SK-N-SH (cell line): ENCODE data around the gene MAP3K2. TPM values are rescaled to one million over a fixed set of nuclear protein-coding genes. Genes with fewer than 3 reads are reported as not detected.

Experiments
- CTCF ChIA-PET: fragments of 300-600, 350-600 bp; formaldehyde crosslinking; extraction: SDS; loops from one replicate; lab custom pipeline; 2021; lab: Yijun Ruan, JAX
- POLR2A ChIA-PET: fragments of 350-600 bp; sonication (Branson Sonifier 250); formaldehyde crosslinking; extraction: SDS; loops from one replicate; lab custom pipeline; 2020; ENCODE audit warnings: antibody characterized with exemption, inconsistent platforms; lab: Yijun Ruan, JAX
- DNase-seq: peaks from one replicate; pipeline ENCODE4 v3.0.0; 2012
- H2AFZ ChIP-seq: fragments of 200-600 bp; sonication (generic); 2 replicates; pipeline ENCODE4 v1.8.1; 2016; ENCODE audit warnings: antibody characterized with exemption, mild to moderate bottlenecking, low read depth
- H3F3A ChIP-seq: fragments of 200-600 bp; sonication (generic); replicated peaks from 2 replicates; pipeline ENCODE3; 2016; ENCODE audit warnings: antibody characterized with exemption, mild to moderate bottlenecking; ENCODE audit not compliant: insufficient read depth
- H3K27ac ChIP-seq, 2 experiments: fragments of 200-500 bp in 1 of 2; fragments of 200-600 bp in 1 of 2; sonication (Bioruptor generic) in 1 of 2; sonication (generic), shearing (Covaris generic) in 1 of 2; 2 replicates each; pipeline versions ENCODE4 v1.5.1 to v1.6.1; 2014 to 2016; ENCODE audit warnings: low read depth in 2 of 2, inconsistent platforms in 1 of 2, low read length in 1 of 2, mild to moderate bottlenecking in 1 of 2, mixed read lengths in 1 of 2
- H3K27me3 ChIP-seq: fragments of 200-600 bp; sonication (generic), shearing (Covaris generic); 2 replicates; pipeline ENCODE4 v1.6.1; 2016; ENCODE audit warnings: mixed run types; ENCODE audit not compliant: insufficient read depth
- H3K36me3 ChIP-seq, 2 experiments: fragments of 200-500 bp in 1 of 2; fragments of 200-600 bp in 1 of 2; sonication (Bioruptor generic) in 1 of 2; sonication (generic) in 1 of 2; replicated peaks in 1 of 2; 2 replicates each; pipeline versions ENCODE3 to v1.5.1; 2014 to 2016; ENCODE audit warnings: low read length in 1 of 2, mild to moderate bottlenecking in 1 of 2; ENCODE audit not compliant: insufficient read depth in 2 of 2, control insufficient read depth in 1 of 2
- H3K4me1 ChIP-seq, 2 experiments: fragments of 200-500 bp in 1 of 2; fragments of 200-600 bp in 1 of 2; sonication (Bioruptor generic) in 1 of 2; sonication (generic), shearing (Covaris generic) in 1 of 2; 2 replicates each; pipeline versions ENCODE4 v1.5.1 to v1.6.1; 2014 to 2016; ENCODE audit warnings: low read depth in 1 of 2, low read length in 1 of 2, mixed run types in 1 of 2; ENCODE audit not compliant: insufficient read depth in 2 of 2, control insufficient read depth in 1 of 2
- H3K4me2 ChIP-seq: fragments of 200-600 bp; sonication (generic), shearing (Covaris generic); 2 replicates; pipeline ENCODE4 v1.6.1; 2017; ENCODE audit warnings: mixed run types
- H3K4me3 ChIP-seq, 2 experiments: fragments of 200-500 bp in 1 of 2; fragments of 200-600 bp in 1 of 2; sonication (Bioruptor generic) in 1 of 2; sonication (generic), shearing (Covaris generic) in 1 of 2; 2 replicates each; pipeline versions ENCODE4 v1.5.1 to v1.8.1; 2014 to 2016; ENCODE audit warnings: low read depth in 2 of 2, inconsistent platforms in 1 of 2, low read length in 1 of 2, mild to moderate bottlenecking in 1 of 2, mixed read lengths in 1 of 2, moderate library complexity in 1 of 2
- H3K79me2 ChIP-seq: fragments of 200-600 bp; sonication (generic); 2 replicates; pipeline ENCODE4 v1.8.1; 2017; ENCODE audit warnings: mild to moderate bottlenecking; ENCODE audit not compliant: insufficient read depth
- H3K9ac ChIP-seq: fragments of 200-600 bp; sonication (generic); 2 replicates; pipeline ENCODE4 v1.6.1; 2017; ENCODE audit warnings: mixed run types
- H3K9me2 ChIP-seq: fragments of 200-600 bp; sonication (generic); 2 replicates; pipeline ENCODE4 v1.6.1; 2017; ENCODE audit warnings: mixed run types
- H3K9me3 ChIP-seq: fragments of 200-600 bp; sonication (generic); 2 replicates; pipeline ENCODE4 v1.6.1; 2017; ENCODE audit warnings: mixed run types, mild to moderate bottlenecking, moderate library complexity
- H4K20me1 ChIP-seq: fragments of 200-600 bp; sonication (generic); 2 replicates; pipeline ENCODE4 v1.6.1; 2017; ENCODE audit warnings: mild to moderate bottlenecking, mixed run types; ENCODE audit not compliant: insufficient read depth
- CHD2 ChIP-seq: fragments of 150-350 bp; IDR thresholded peaks from 2 replicates; pipeline ENCODE4 v1.6.1; 2018; ENCODE audit warnings: low read length; ENCODE audit not compliant: partially characterized antibody
- ELF1 ChIP-seq: IDR thresholded peaks from 2 replicates; pipeline ENCODE4 v1.4.0; 2012
- EP300 ChIP-seq, 2 experiments: IDR thresholded peaks; 2 replicates each; pipeline versions ENCODE4 v1.4.0 to v1.6.1; 2012; ENCODE audit warnings: borderline replicate concordance in 1 of 2, low read depth in 1 of 2, low read length in 1 of 2
- FOSL2 ChIP-seq: IDR thresholded peaks from 2 replicates; pipeline ENCODE4 v1.4.0; 2012; ENCODE audit warnings: low read depth, mild to moderate bottlenecking, moderate library complexity, borderline replicate concordance
- JUND ChIP-seq: IDR thresholded peaks from 2 replicates; pipeline ENCODE4 v1.4.0; 2012
- POLR2AphosphoS5 ChIP-seq: IDR thresholded peaks from 2 replicates; pipeline ENCODE4 v1.6.1; 2012; ENCODE audit warnings: low read depth, low read length
- RCOR1 ChIP-seq: fragments of 150-350 bp; IDR thresholded peaks from 2 replicates; pipeline ENCODE4 v1.6.1; 2017; ENCODE audit warnings: antibody characterized with exemption, low read length
- SMC3 ChIP-seq: IDR thresholded peaks from 2 replicates; pipeline ENCODE4 v1.6.1; 2012; ENCODE audit warnings: low read depth, low read length, improper control_type of control experiment
- TEAD4 ChIP-seq: IDR thresholded peaks from 2 replicates; pipeline ENCODE4 v1.4.0; 2012; ENCODE audit warnings: mild to moderate bottlenecking, borderline replicate concordance; ENCODE audit not compliant: insufficient read depth
- WGBS: methylation state at CpG from one replicate; pipeline ENCODE4 v1.1.6; 2017; ENCODE audit warnings: low lambda C conversion rate; 5-methylcytosine and 5-hydroxymethylcytosine counted together
- polyA plus RNA-seq, 3 experiments: library from polyadenylated mRNA; depleted of rRNA; stranded (reverse); fragments of >200 nt; gene quantifications; 2 replicates each; pipeline ENCODE4 v1.2.3, GENCODE V29; 2012
- TF ChIP-seq, protein P1 (sequence below): fragments of 200-600 bp; sonication (generic); IDR thresholded peaks from 2 replicates; pipeline ENCODE4 v1.6.1; 2017; ENCODE audit warnings: antibody characterized with exemption, mild to moderate bottlenecking, moderate library complexity
- TF ChIP-seq, protein P2 (sequence below): fragments of 150-350 bp; IDR thresholded peaks from 2 replicates; pipeline ENCODE4 v1.6.1; 2016; ENCODE audit warnings: mild to moderate bottlenecking, low read depth, low read length
- TF ChIP-seq, protein P3 (sequence below): IDR thresholded peaks from 2 replicates; pipeline ENCODE4 v1.4.0; 2012; ENCODE audit warnings: low read depth, borderline replicate concordance
- TF ChIP-seq, protein P4 (sequence below): IDR thresholded peaks from 2 replicates; pipeline ENCODE4 v1.4.0; 2012; ENCODE audit warnings: low read depth, borderline replicate concordance

Gene MAP3K2
- polyA plus RNA-seq, 1 of the 3 experiments (the other 2 are of a cell fraction): 2.7 TPM

DNA sequence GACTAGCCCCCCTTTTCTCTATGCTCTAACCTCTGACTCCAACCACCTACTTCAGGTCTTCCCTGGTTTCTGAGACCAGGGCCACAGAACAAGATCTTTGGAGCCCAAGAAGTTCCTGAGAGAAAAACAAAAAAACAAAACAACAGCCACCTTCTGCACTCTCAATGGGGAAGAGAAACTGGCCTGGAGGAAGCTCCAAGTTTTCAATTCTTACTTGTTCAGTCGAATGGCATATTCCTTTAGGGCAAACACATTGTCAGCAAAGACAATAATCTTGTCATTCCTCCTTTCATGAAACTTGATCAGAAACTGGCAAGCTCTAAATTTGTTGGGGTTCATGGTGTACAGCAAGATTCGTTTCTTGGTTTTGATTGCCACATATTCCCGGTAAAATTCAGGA lies 108.8 kb downstream of the MAP3K2 start:
- H3K9me2 ChIP-seq: no peaks in the 10 kb centered on the region
- H3K4me1 ChIP-seq: no peaks in the 10 kb centered on the region
- TF ChIP-seq TEAD4: no peak
- no peak for TF ChIP-seq POLR2AphosphoS5
- no peak for TF ChIP-seq RCOR1
- TF ChIP-seq FOSL2: no peak
- TF ChIP-seq ELF1: no peak
- no peak for TF ChIP-seq CHD2
- TF ChIP-seq, protein P1, sequence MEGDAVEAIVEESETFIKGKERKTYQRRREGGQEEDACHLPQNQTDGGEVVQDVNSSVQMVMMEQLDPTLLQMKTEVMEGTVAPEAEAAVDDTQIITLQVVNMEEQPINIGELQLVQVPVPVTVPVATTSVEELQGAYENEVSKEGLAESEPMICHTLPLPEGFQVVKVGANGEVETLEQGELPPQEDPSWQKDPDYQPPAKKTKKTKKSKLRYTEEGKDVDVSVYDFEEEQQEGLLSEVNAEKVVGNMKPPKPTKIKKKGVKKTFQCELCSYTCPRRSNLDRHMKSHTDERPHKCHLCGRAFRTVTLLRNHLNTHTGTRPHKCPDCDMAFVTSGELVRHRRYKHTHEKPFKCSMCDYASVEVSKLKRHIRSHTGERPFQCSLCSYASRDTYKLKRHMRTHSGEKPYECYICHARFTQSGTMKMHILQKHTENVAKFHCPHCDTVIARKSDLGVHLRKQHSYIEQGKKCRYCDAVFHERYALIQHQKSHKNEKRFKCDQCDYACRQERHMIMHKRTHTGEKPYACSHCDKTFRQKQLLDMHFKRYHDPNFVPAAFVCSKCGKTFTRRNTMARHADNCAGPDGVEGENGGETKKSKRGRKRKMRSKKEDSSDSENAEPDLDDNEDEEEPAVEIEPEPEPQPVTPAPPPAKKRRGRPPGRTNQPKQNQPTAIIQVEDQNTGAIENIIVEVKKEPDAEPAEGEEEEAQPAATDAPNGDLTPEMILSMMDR: no peak
- TF ChIP-seq, protein P2, sequence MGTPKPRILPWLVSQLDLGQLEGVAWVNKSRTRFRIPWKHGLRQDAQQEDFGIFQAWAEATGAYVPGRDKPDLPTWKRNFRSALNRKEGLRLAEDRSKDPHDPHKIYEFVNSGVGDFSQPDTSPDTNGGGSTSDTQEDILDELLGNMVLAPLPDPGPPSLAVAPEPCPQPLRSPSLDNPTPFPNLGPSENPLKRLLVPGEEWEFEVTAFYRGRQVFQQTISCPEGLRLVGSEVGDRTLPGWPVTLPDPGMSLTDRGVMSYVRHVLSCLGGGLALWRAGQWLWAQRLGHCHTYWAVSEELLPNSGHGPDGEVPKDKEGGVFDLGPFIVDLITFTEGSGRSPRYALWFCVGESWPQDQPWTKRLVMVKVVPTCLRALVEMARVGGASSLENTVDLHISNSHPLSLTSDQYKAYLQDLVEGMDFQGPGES: no peak
- TF ChIP-seq, protein P3, sequence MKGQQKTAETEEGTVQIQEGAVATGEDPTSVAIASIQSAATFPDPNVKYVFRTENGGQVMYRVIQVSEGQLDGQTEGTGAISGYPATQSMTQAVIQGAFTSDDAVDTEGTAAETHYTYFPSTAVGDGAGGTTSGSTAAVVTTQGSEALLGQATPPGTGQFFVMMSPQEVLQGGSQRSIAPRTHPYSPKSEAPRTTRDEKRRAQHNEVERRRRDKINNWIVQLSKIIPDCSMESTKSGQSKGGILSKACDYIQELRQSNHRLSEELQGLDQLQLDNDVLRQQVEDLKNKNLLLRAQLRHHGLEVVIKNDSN: no peak
- no peak for TF ChIP-seq SMC3
- TF ChIP-seq, protein P4, sequence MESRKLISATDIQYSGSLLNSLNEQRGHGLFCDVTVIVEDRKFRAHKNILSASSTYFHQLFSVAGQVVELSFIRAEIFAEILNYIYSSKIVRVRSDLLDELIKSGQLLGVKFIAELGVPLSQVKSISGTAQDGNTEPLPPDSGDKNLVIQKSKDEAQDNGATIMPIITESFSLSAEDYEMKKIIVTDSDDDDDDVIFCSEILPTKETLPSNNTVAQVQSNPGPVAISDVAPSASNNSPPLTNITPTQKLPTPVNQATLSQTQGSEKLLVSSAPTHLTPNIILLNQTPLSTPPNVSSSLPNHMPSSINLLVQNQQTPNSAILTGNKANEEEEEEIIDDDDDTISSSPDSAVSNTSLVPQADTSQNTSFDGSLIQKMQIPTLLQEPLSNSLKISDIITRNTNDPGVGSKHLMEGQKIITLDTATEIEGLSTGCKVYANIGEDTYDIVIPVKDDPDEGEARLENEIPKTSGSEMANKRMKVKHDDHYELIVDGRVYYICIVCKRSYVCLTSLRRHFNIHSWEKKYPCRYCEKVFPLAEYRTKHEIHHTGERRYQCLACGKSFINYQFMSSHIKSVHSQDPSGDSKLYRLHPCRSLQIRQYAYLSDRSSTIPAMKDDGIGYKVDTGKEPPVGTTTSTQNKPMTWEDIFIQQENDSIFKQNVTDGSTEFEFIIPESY: no peak
- TF ChIP-seq EP300 (IDR thresholded peaks at IDR 0.05; ENCODE audit: borderline replicate concordance in 1 of 2, low read depth in 1 of 2, low read length in 1 of 2): no peak
- no peak for TF ChIP-seq JUND
- no peaks in the 10 kb centered on the region for H3K9me3 ChIP-seq
- H3K27ac ChIP-seq: no peak overlapping the region
- CTCF ChIA-PET: interaction anchor here (1.0 to 1.8 kb wide), 2 partner anchors 11 to 45 kb away, joined by 3 to 7 read pairs; no protein-coding TSS in a partner anchor
- H3K36me3 ChIP-seq: peaks cover 47 to 79% of the 10 kb centered on the region in 2 experiments
- no peaks in the 10 kb centered on the region for H3F3A ChIP-seq
- no peak overlapping the region for H3K9ac ChIP-seq
- whole genome bisulfite sequencing: 82% methylated on average over 3 of the region's 3 CpGs
- no peak overlapping the region for H2AFZ ChIP-seq
- H3K27me3 ChIP-seq: no peaks in the 10 kb centered on the region
- DNase-seq: no peak
- H3K4me3 ChIP-seq: no peak overlapping the region
- peaks cover 45% of the 10 kb centered on the region for H3K79me2 ChIP-seq
- 0 out of 2 replicates have a peak, but pooled peaks cover 8% of the 10 kb centered on the region for H4K20me1 ChIP-seq
- POLR2A ChIA-PET: interaction anchor here (1.1 kb wide), 1 partner anchor 15 kb away, joined by 4 read pairs; the partner anchor contains the start of gene ERCC3
- H3K4me2 ChIP-seq: no peak overlapping the region
